Mucosa of descending colon (tissue), 3 donors: ENCODE measurements around the gene GTF3C1. TPM values are rescaled to one million over a fixed set of nuclear protein-coding genes. Genes with fewer than 3 reads are reported as not detected.

Experiments used
- ATAC-seq: fragments of 200-7000 bp; cut with Tn5 transposase; one replicate; pipeline ENCODE4 v1.9.1; 2020; ENCODE audit warnings: mild to moderate bottlenecking, moderate library complexity
- DNase-seq, 3 donors: peaks; one replicate each; pipeline ENCODE4 v3.0.0-alpha.2; 2020
- H3K36me3 ChIP-seq: fragments of 200-600 bp; one replicate; pipeline ENCODE4 v1.8.0; 2021; ENCODE audit warnings: low read depth, mild to moderate bottlenecking
- H3K4me1 ChIP-seq: fragments of 200-600 bp; one replicate; pipeline ENCODE4 v1.8.0; 2021; ENCODE audit warnings: low read depth, mild to moderate bottlenecking
- H3K4me3 ChIP-seq: fragments of 200-600 bp; one replicate; pipeline ENCODE4 v1.8.0; 2021; ENCODE audit warnings: mild to moderate bottlenecking
- H3K9me3 ChIP-seq: fragments of 200-600 bp; one replicate; pipeline ENCODE4 v1.8.0; 2021; ENCODE audit warnings: mild to moderate bottlenecking
- CTCF ChIP-seq: fragments of 200-600 bp; IDR thresholded peaks from one replicate; pipeline ENCODE4 v1.8.0; 2022; ENCODE audit warnings: antibody characterized with exemption, mild to moderate bottlenecking
- intact Hi-C, 2 donors: fragments of 100-400 bp; cut with DNase I in 1 of 2; cut with micrococcal nuclease in 1 of 2; formaldehyde crosslinking; loops; one replicate each; pipeline versions ENCODE4 v1.11.0 to v1.11.1; 2022; cut with DNase I, micrococcal nuclease
- total RNA-seq, 3 donors: library from RNA; stranded (reverse); fragmentation: NEBNext Ultra II Directional in 2 of 3; extraction: Animal tissue kit (Norgen Biotek cat#: 25700) in 2 of 3; gene quantifications; one replicate each; pipeline versions ENCODE4 v1.2.1 to v1.2.4, GENCODE V29; 2021 to 2023
- donor health status: DM: no; HTN: no; CAD: no; lungs with moderate emphysema.
- donor health status: DM: no; HTN: no; CAD: no.
- donor health status: DM: no; HTN: yes; CAD: no.

GTF3C1 gene
- total RNA-seq, 3 donors from 2014 or later: 47.0 to 58.5 (median 47.7) TPM

GRCh38 chr16:27511657-27512448, 37.9 kb downstream of the GTF3C1 start:
- ATAC-seq: no peak
- DNase-seq: no peak
- no peak overlapping the region for H3K4me3 ChIP-seq
- TF ChIP-seq CTCF: no peak
- H3K4me1 ChIP-seq: no peaks in the 10 kb centered on the region
- peaks cover 13% of the 10 kb centered on the region for H3K36me3 ChIP-seq
- no peaks in the 10 kb centered on the region for H3K9me3 ChIP-seq
- intact Hi-C loops: no loop called here

- no peak overlapping the region for H3K4me3 ChIP-seq
- H3K36me3 ChIP-seq: peaks cover 40% of the 10 kb centered on the region
- ATAC-seq: no peak
- no peak for TF ChIP-seq CTCF
- H3K9me3 ChIP-seq: no peaks in the 10 kb centered on the region
- DNase-seq: no peak
- intact Hi-C loops: no loop called here
- no peaks in the 10 kb centered on the region for H3K4me1 ChIP-seq
Observed at GRCh38 chr16:27508476-27508875, 41.2 kb downstream of the GTF3C1 start.

- DNase-seq: no peak
- Histone ChIP-seq H3K4me3 (no peak overlapping the region), H3K4me1 (no peaks in the 10 kb centered on the region), H3K36me3 (peaks cover 40% of the 10 kb centered on the region), H3K9me3 (no peaks in the 10 kb centered on the region)
- no peak for TF ChIP-seq CTCF
- ATAC-seq: no peak
- intact Hi-C loops: no loop called here
Observed at GRCh38 chr16:27506771-27507170, 42.9 kb downstream of the GTF3C1 start.

- Histone ChIP-seq H3K36me3 (peaks cover 46% of the 10 kb centered on the region), H3K4me1 (no peaks in the 10 kb centered on the region), H3K4me3 (no peak overlapping the region), H3K9me3 (no peaks in the 10 kb centered on the region)
- intact Hi-C loops: no loop called here
- no peak for DNase-seq
- no peak for TF ChIP-seq CTCF
- ATAC-seq: no peak
Observed at GRCh38 chr16:27505297-27506236, 44.1 kb downstream of the GTF3C1 start.

- intact Hi-C loops: no loop called here
- no peak overlapping the region for H3K4me3 ChIP-seq
- DNase-seq (no peak), ATAC-seq (no peak)
- H3K36me3 ChIP-seq: peaks cover 45% of the 10 kb centered on the region
- no peak for TF ChIP-seq CTCF
- no peaks in the 10 kb centered on the region for H3K4me1 ChIP-seq
- H3K9me3 ChIP-seq: no peaks in the 10 kb centered on the region
Observed at GRCh38 chr16:27503662-27504061, 46.1 kb downstream of the GTF3C1 start.
